ENCODE results near the gene DCXR. TPM values are rescaled to one million over a fixed set of nuclear protein-coding genes. Genes with fewer than 3 reads are reported as not detected.

The DCXR gene
- total RNA-seq, 4 donors from 2014 or later = 130 to 296 (median 223) TPM

DNA sequence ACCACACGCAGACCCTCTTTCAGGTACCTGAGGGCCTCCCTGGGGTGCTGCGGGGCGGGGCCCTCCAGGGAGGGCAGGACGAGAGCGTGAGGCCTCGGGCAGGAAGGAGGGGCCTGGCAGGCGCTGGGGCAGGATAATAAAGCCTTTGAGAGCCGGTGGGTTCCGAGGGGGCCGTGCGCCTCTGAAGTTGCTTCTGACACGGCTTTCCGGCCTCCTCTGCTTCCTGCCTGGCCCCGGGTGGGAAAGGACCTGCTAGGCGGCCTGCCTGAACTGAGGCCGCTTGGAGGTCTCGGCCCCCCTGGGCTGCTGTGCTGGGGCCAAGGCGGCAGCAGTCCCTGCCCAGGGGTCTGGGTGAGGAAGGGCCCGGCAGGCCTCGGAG, 25.2 kb downstream of the DCXR start:
- TF ChIP-seq, protein P1, sequence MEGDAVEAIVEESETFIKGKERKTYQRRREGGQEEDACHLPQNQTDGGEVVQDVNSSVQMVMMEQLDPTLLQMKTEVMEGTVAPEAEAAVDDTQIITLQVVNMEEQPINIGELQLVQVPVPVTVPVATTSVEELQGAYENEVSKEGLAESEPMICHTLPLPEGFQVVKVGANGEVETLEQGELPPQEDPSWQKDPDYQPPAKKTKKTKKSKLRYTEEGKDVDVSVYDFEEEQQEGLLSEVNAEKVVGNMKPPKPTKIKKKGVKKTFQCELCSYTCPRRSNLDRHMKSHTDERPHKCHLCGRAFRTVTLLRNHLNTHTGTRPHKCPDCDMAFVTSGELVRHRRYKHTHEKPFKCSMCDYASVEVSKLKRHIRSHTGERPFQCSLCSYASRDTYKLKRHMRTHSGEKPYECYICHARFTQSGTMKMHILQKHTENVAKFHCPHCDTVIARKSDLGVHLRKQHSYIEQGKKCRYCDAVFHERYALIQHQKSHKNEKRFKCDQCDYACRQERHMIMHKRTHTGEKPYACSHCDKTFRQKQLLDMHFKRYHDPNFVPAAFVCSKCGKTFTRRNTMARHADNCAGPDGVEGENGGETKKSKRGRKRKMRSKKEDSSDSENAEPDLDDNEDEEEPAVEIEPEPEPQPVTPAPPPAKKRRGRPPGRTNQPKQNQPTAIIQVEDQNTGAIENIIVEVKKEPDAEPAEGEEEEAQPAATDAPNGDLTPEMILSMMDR (IDR thresholded peaks at IDR 0.05 in 4 of 5, conservative IDR thresholded peaks at IDR 0.05 in 1 of 5) = no peak
- no peak for TF ChIP-seq POLR2A (IDR thresholded peaks at IDR 0.05)
- DNase-seq = no peak
- intact Hi-C loops (cut with DNase I; ENCODE audit: low total_unique reads) (no loop called here), in situ Hi-C loops (cut with MboI; ENCODE audit: low sequenced_read_pairs in 4 of 4) (no loop called here)
- ATAC-seq = no peak
- Histone ChIP-seq H3K4me3 (no peak overlapping the region), H3K4me1 (peaks cover 0 to 1% of the 10 kb centered on the region in 2 donors), H3K27ac (no peak overlapping the region), H3K9me3 (no peaks in the 10 kb centered on the region), H3K27me3 (no peaks in the 10 kb centered on the region), H3K36me3 (peaks cover 0 to 3% of the 10 kb centered on the region in 2 donors)

DNA sequence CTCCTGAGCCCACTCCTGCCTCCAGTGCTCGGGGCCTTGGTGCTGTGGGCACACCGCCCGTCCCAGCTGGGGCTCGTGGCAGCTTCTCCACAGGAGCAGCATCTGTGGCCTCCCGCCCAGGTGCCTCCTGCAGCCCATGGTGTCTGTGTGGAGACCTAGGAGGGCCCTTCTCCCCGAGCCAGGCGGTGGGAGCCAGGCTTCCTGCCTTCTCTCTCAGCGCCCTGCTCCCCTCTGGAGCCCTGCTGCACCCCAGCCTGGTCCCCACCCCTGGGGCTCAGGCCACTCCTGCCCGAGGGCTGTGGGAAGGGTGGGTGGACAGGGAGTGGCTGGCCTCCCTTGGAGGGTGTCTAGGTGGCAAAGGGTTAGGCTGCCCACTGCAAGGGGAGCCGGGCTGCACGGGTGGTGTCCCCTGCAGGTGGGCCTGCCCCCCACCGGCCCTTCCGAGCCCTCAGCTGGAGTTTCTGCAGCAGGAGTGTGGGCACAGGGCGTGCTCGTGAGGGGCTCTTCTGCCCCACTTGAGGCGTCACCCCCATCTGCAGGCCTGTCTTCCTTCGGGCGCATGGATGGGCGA, 25.8 kb downstream of the DCXR start:
- H3K9me3 ChIP-seq = no peaks in the 10 kb centered on the region
- intact Hi-C loops (cut with DNase I; ENCODE audit: low total_unique reads) (no loop called here), in situ Hi-C loops (cut with MboI; ENCODE audit: low sequenced_read_pairs in 4 of 4) (no loop called here)
- DNase-seq (no peak), ATAC-seq (no peak)
- H3K27me3 ChIP-seq = no peaks in the 10 kb centered on the region
- H3K36me3 ChIP-seq = peaks cover 0 to 3% of the 10 kb centered on the region in 2 donors
- H3K4me3 ChIP-seq = no peak overlapping the region
- TF ChIP-seq, protein P1 (IDR thresholded peaks at IDR 0.05 in 4 of 5, conservative IDR thresholded peaks at IDR 0.05 in 1 of 5) = no peak
- no peak for TF ChIP-seq POLR2A (IDR thresholded peaks at IDR 0.05)
- no peak overlapping the region for H3K27ac ChIP-seq
- no peaks in the 10 kb centered on the region for H3K4me1 ChIP-seq

DNA sequence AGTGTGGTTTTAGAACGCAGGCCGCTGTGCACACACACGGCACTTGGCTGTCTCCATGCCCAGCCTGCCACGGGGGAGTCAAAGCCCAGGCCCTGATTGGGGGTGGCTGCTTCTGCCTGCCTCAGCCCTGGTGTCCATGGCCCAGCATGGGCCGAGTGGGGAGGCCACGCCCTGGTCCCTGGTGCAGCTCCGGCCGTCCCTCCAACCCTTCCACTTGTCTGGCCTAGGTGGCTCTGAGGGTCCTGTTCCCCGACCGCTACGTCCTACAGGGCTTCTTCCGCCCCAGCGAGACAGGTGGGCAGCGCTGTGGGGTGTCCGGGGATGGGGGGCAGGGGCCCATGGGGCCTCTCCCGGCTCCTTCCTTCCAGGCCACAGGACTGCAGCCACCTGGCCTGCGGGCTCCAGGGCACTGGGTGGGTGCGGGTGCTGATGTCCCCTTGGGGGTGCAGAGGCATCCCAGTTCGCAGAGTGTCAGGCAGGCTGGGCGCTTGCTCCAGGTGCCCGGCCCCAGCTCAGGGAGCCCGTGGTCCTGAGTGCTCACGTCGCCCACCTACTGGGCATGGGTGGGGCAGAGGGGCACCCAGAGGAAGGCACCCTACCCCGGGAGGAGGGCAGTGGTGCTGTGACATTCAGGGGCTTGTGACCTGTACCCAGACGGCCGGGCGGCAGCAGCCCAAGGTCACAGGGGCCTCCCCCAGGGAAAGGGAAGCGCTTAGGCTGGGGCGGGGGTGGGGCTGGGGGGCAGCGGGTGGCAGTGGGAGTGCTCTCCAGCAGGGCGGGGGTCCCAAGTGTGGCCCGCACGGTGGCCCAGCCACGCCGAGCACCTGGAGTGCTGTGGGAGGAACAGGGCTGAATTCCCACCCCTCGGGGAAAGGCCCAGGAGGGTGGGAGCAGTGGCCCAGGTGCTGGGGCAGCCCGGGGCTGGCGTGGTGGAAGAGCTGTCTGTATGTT, 26.6 kb downstream of the DCXR start:
- no peak overlapping the region for H3K4me3 ChIP-seq
- peaks cover 0 to 5% of the 10 kb centered on the region in 2 donors for H3K4me1 ChIP-seq
- H3K36me3 ChIP-seq = peaks cover 0 to 3% of the 10 kb centered on the region in 2 donors
- ATAC-seq (no peak), DNase-seq (no peak)
- intact Hi-C loops (cut with DNase I; ENCODE audit: low total_unique reads) (no loop called here), in situ Hi-C loops (cut with MboI; ENCODE audit: low sequenced_read_pairs in 4 of 4) (no loop called here)
- H3K27ac ChIP-seq = no peak overlapping the region
- no peaks in the 10 kb centered on the region for H3K9me3 ChIP-seq
- TF ChIP-seq, protein P1 (IDR thresholded peaks at IDR 0.05 in 4 of 5, conservative IDR thresholded peaks at IDR 0.05 in 1 of 5) = no peak
- no peak for TF ChIP-seq POLR2A (IDR thresholded peaks at IDR 0.05)
- H3K27me3 ChIP-seq = no peaks in the 10 kb centered on the region

DNA sequence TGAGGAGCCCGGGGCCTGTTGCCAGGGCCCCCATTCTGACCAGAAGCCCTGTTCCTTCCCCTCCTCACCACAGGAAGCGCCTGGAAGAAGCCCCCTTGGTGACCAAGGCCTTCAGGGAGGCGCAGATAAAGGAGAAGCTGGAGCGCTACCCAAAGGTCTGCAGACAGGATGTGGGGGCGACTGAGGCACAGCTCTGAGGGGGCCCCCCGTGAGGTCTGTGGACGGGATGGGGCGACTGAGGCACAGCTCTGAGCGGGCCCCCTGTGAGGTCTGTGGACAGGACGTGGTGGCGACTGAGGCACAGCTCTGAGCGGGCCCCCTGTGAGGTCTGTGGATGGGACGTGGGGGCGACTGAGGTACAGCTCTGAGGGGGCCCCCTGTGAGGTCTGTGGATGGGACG, 28.1 kb downstream of the DCXR start:
- in situ Hi-C loops (cut with MboI; ENCODE audit: low sequenced_read_pairs in 4 of 4) = no loop called here
- H3K4me3 ChIP-seq = no peak overlapping the region
- DNase-seq = no peak

More for the DNA sequence above, 28.1 kb downstream of the DCXR start:
- H3K27ac ChIP-seq = no peak overlapping the region
- peaks cover 0 to 7% of the 10 kb centered on the region in 2 donors for H3K4me1 ChIP-seq
- intact Hi-C loops (cut with DNase I; ENCODE audit: low total_unique reads) = loop anchor here (10.0 kb wide), 1 partner anchor 65 kb away; no protein-coding TSS in a partner anchor
- no peaks in the 10 kb centered on the region for H3K9me3 ChIP-seq
- ATAC-seq = no peak
- peaks cover 0 to 3% of the 10 kb centered on the region in 2 donors for H3K36me3 ChIP-seq
- TF ChIP-seq, protein P1 (IDR thresholded peaks at IDR 0.05 in 4 of 5, conservative IDR thresholded peaks at IDR 0.05 in 1 of 5) = no peak
- TF ChIP-seq POLR2A (IDR thresholded peaks at IDR 0.05) = no peak
- H3K27me3 ChIP-seq = no peaks in the 10 kb centered on the region

Measured in gastrocnemius medialis (tissue), 4 donors.